Hypothalamus (tissue), 51 donors: ENCODE measurements around the gene FBXO2.
"Not testable (repeated sequence)": the region's sequence is repeated elsewhere in the genome, so short reads cannot be mapped to it uniquely, and the experiment has no call there.

Experiments used
- DNase-seq, 51 donors: peaks; one replicate each; lab custom pipeline; 2025; lab: John Stamatoyannopoulos, UW

The FBXO2 gene

GRCh38 chr1:11638121-11638520, 16.1 kb downstream of the FBXO2 start:
- DNase-seq = no peak

DNA sequence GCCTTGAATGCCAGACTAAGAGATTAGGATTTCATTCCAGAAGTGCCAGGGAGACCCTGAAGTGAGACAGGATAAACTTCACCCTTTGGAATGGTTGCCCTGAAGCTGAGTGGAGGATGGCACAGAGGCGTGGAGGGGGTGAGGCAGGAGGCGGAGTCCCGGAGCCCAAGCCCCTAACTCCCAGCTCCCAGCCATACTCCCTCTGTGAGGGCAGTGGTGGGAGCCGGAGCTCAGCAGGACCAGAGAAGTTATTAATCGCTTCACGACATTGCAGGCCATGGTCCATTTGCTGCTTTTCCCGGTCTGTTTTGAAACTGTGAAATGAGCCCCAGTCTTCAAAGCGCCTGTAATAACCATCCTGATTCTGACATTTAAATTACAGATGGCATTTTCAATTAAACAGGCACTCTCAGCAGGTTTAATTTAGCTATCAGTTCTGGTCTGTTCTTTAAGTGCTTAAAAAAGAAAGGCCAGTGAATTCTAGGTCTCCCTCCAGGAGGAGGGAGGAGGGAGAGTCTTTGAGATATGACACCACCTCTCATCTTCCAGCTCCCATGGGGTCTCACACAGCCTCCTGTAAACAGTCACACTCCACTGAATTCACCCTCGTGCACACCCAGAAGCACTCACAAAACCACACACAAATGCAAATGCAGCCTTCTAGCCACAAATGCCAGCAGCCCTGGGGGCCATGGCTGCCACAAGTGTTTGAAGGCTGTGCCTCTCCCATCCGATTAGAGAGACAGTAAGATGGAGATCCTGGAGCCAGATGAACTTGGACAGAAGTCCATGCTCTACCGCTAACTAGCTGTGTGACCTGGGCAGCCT, 19.6 kb downstream of the FBXO2 start:
- no peak for DNase-seq

DNA sequence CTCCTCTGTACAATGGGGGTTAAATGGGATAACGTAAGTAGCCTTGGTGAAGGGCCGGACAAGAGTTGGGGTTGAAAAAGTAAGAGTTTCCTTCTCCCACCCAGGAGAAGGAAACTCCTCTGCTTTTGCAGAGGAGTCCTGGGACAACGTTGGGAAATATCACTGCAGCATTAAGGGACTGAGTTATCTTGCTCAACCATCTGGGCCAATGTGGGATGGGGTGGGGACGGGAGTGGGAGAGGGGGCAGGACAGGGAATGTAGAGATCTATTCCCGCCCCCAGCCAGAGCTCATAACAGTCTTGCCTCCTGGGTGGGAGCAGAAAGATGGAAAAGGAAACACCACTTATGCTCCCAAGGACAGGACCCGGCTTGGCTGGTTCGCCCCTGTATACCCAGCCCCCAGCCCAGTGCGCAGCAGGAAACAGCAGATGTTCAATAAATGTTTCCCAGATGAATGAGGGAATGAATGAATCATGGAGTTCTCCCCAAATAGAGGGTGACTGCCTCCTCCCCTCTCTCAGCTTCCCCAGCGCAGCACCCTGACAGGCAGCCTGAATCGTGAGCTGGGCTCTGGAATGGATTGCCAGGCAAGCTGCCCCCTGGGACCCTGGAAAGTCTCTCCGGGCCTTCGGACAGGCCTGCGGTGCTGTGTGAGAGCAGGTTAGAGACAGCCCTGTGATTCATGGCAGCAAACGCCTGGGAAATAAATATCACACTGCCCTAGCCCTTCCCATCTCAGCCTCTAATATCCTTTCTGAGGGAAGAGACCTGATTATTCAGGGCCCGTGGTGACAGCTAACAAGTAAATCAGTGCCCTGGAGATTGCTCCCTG, 24.8 kb downstream of the FBXO2 start:
- peak in 1 of 51 donors; percentile 10 for DNase-seq

DNA sequence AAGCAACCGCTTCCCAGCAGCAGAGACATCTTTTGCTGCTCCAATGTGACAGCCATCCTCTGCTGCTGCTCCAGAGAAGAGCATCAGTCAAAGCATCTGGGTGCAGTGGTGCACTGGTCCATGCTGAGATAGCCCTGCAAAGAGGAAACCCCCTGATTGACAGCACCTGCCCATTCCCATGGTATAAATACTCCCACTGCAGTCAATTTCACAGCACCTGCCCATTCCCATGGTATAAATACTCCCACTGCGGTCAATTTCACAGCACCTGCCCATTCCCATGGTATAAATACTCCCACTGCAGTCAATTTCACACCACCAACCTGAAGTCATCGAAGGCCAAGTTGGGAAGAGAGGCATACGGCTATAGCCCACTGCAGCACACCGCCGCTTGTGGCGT, 25.5 kb downstream of the FBXO2 start:
- DNase-seq = no peak

DNA sequence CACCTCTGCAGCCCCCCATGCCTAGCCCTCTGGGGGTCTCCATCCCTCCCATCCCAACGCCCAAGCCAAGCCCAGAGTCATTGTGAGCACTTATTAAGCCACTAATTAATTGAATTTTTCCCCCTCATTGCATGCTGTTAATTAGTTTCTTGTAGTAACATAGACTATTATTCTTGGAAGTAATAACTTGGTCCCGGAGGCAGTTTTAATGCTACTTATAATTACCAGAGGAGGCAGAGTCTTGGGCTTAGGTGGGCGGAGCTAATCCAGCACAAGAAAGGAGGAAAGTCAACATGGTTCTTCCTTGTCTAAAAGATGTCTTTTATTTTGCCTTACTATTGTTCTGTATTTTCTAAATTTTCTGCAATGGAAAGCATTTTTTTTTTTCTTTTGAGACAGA, 27.7 kb downstream of the FBXO2 start:
- DNase-seq = no peak

GRCh38 chr1:11623702-11624101, 30.5 kb downstream of the FBXO2 start:
- DNase-seq = no peak

DNA sequence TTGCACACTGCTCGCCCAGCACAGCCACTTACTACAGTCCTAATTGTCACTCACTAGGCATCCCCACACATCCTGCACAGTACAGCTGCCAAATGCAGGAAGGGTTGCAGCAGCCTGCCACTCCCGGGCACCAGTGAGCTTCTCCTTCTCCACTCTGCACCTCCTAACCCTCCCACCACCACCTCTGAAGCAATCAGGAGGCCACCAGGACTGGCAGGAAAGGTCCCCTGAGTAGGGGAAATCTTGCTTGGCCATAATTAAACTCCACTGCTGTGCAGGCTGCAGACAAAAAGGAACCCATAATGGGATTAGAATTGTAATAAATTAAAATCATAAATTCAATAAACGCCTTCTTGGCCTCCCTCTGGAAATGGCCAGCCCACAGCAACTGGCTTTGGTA, 31.8 kb downstream of the FBXO2 start:
- no peak for DNase-seq

- DNase-seq = no peak
Measured at GRCh38 chr1:11620924-11621323, 33.3 kb downstream of the FBXO2 start.

- DNase-seq = no peak
Measured at GRCh38 chr1:11620405-11620804, 33.8 kb downstream of the FBXO2 start.

DNA sequence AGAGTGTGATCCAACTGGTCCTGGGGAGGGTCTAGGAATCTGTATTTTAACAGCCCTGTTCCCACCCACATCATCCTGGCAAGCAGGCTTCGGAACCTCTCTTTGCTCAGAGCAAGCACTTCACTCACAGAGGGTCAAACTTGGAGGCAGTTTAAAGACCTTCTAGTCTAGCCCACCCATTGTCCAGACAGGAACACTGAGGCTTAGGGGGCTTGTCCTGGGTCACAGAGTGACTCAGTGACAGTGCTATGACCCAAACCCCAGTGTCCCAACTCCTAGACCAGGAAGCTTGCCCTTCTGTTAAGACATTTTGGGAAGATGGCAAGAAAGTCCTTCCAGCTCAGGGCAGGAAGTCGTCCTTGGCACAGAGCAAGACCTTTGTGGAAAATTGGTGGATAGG, 36.5 kb downstream of the FBXO2 start:
- no peak for DNase-seq

DNA sequence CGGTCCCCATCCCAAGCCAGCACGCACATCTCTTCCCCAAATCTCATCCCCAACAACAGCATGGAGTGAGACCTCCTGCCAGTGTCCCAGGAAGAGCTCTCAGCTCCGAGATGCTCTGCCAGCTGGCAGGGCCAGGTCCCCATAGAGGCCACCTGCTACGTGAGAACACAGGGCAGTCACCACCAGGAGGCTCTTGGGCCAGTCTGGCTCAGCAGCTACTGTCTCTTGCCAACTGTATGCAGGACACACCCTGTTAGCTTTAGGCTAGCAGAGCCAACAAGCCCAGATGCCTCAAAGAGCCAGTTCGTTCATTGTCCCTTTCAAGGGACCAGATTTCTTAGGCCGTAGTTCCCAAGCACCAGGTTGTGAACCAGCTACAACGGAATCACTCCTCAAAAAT, 36.9 kb downstream of the FBXO2 start:
- DNase-seq = no peak

- no peak for DNase-seq
Measured at GRCh38 chr1:11616766-11617165, 37.5 kb downstream of the FBXO2 start.

- DNase-seq = no peak
Measured at GRCh38 chr1:11615090-11615489, 39.1 kb downstream of the FBXO2 start.

GRCh38 chr1:11613347-11613746, 40.9 kb downstream of the FBXO2 start:
- no peak for DNase-seq

GRCh38 chr1:11611638-11612327, 42.4 kb downstream of the FBXO2 start:
- DNase-seq = no peak

DNA sequence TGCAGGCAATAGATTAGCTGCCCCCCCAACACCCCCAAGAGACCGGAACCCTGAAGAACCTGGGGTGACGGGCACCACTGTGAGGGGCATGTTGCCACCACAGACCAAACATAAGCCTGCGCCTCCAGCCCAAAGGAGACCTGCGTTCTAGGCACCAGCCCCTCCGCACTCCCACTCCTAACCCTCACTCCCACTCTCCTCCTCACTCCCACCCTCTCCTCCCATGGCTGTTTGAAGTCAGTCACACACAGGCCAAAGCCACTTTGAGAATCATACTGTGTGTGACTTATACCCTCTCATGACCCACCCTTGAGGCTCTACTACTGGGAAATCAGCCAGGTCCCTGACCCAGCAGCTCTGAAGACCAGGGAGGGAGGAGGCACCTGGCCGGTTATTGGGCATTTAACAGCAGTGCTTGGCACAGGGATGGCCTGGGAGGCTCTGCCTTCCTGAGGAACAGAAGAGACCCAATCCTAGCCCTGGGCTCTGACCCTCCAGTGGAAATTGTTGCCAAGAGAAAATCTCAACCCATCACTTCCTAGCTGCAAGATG, 43.5 kb downstream of the FBXO2 start:
- DNase-seq = no peak

DNA sequence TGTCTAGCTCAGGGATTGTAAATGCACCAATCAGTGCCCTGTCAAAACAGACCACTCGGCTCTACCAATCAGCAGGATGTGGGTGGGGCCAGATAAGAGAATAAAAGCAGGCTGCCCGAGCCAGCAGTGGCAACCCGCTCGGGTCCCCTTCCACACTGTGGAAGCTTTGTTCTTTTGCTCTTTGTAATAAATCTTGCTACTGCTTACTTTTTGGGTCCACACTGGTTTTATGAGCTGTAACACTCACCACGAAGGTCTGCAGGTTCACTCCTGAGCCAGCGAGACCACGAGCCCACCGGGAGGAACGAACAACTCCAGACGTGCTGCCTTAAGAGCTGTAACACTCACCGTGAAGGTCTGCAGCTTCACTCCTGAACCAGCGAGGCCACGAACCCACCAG, 44.9 kb downstream of the FBXO2 start:
- DNase-seq = not testable (repeated sequence)

- DNase-seq = not testable (repeated sequence)
Measured at GRCh38 chr1:11608596-11609130, 45.6 kb downstream of the FBXO2 start.

DNA sequence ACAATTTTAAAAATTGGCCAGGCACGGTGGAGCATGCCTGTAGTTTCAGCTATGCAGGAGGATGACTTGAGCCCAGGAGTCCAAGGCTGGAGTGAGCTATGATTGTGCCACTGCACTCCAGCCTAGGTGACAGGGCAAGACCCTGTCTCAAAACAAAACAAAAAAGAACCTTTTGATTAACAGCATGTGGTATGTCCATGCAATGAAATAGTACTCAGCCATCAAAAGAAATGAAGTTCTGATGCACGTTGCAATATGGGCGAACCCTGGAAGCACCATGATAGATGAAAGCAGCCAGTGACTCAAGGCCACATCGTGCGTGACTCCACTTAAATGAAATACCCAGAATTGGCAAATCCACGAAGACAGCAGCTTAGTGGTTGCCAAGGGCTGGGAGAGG, 47.5 kb downstream of the FBXO2 start:
- no peak for DNase-seq

- DNase-seq = no peak
Measured at GRCh38 chr1:11602981-11603380, 51.2 kb downstream of the FBXO2 start.

DNA sequence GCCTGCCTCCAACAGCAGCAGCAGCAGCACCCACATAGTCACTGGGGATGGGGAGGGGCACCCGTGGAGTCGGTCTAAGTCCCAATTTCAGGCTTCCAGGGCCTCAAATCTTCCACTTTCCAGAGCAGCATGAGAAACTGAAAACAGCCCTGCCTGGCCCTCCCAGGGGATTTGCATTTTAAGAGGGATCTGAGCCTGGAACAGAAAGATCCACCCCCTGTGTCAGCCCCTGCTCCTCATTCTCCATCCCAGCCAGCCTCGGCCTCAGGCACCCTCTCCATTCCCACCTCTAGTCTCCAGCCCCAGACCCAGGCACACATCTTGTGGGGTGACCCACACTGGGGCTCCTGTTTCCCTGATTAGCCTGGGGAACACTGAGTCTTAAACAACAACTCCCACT, 51.8 kb downstream of the FBXO2 start:
- DNase-seq = no peak
